Neural crest cell (in vitro differentiated cells): ENCODE data around the gene TOP2A. TPM values are rescaled to one million over a fixed set of nuclear protein-coding genes. Genes with fewer than 3 reads are reported as not detected.

Experiments
- DNase-seq: peaks from one replicate; pipeline ENCODE4 v3.0.0; 2021; ENCODE audit warnings: low read depth, mixed read lengths, low spot score
- H3K27ac Mint-ChIP-seq: one replicate; pipeline ENCODE4 v1.8.0; 2021; ENCODE audit warnings: mild to moderate bottlenecking, mixed read lengths; ENCODE audit not compliant: unreplicated experiment
- H3K27me3 Mint-ChIP-seq: 2 replicates; pipeline ENCODE4 v1.8.0; 2021; ENCODE audit warnings: low read depth, mild to moderate bottlenecking, mixed read lengths
- H3K36me3 Mint-ChIP-seq: 2 replicates; pipeline ENCODE4 v1.8.0; 2021; ENCODE audit warnings: low read depth, mild to moderate bottlenecking, mixed read lengths
- H3K4me1 Mint-ChIP-seq: 2 replicates; pipeline ENCODE4 v1.8.0; 2021; ENCODE audit warnings: mixed read lengths
- H3K4me3 Mint-ChIP-seq: one replicate; pipeline ENCODE4 v1.8.0; 2021; ENCODE audit warnings: mild to moderate bottlenecking, mixed read lengths
- H3K9me3 Mint-ChIP-seq: 2 replicates; pipeline ENCODE4 v1.8.0; 2021; ENCODE audit warnings: mixed read lengths
- total RNA-seq: library from RNA; stranded (reverse); gene quantifications from 2 replicates; pipeline ENCODE4 v1.2.1, GENCODE V29; 2021
- TF ChIP-seq, protein P1 (sequence below): fragments of 200-600 bp; sonication (generic); conservative IDR thresholded peaks from 2 replicates; pipeline ENCODE4 v1.5.0; 2021; ENCODE audit warnings: antibody characterized with exemption, mild to moderate bottlenecking

Gene TOP2A
- total RNA-seq, 1 donor from 2014 or later, result 295 TPM

GRCh38 chr17:40462343-40463121 lies 44.8 kb upstream of the TOP2A start:
- Mint-ChIP-seq H3K4me1 (peaks cover 41% of the 10 kb centered on the region), H3K36me3 (no peaks in the 10 kb centered on the region), H3K9me3 (no peaks in the 10 kb centered on the region), H3K27me3 (no peaks in the 10 kb centered on the region), H3K4me3 (no peak overlapping the region), H3K27ac (peak overlapping the region; percentile 35)
- TF ChIP-seq, protein P1, sequence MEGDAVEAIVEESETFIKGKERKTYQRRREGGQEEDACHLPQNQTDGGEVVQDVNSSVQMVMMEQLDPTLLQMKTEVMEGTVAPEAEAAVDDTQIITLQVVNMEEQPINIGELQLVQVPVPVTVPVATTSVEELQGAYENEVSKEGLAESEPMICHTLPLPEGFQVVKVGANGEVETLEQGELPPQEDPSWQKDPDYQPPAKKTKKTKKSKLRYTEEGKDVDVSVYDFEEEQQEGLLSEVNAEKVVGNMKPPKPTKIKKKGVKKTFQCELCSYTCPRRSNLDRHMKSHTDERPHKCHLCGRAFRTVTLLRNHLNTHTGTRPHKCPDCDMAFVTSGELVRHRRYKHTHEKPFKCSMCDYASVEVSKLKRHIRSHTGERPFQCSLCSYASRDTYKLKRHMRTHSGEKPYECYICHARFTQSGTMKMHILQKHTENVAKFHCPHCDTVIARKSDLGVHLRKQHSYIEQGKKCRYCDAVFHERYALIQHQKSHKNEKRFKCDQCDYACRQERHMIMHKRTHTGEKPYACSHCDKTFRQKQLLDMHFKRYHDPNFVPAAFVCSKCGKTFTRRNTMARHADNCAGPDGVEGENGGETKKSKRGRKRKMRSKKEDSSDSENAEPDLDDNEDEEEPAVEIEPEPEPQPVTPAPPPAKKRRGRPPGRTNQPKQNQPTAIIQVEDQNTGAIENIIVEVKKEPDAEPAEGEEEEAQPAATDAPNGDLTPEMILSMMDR, result no peak
- no peak for DNase-seq

DNA sequence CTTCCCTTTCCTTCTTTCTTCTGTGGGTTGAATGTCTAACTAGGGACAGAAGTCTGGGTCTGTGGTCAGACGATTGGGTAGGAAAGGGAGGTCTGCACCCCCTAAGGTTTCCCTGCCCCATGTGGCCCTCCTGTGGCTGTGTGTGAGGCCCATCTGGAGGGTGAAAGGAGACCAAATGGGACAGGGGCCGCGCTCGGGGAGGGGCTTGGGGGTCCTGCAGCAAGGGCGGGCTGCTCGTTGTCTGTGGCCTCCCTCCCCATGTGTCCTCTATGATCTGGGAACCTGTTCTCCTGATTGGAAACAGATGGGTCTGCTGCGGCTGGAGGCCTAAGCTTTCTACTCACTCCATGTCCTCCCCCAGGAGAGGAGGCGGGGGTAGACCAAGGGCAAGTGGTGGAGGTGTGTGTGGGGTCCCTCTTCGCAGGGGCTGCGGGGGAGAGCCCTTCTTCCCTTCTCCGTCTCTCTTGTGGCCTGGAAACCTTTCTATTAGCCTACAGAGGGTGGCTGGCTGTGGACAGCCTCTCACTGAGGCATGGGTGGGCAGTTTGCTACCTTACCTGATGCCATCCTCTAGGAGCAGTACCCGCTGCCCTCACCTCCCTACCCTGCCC lies 44.1 kb upstream of the TOP2A start:
- Mint-ChIP-seq H3K36me3 (no peaks in the 10 kb centered on the region), H3K27me3 (no peaks in the 10 kb centered on the region), H3K4me3 (no peak overlapping the region), H3K27ac (peak overlapping the region; percentile 43), H3K9me3 (no peaks in the 10 kb centered on the region), H3K4me1 (peaks cover 41% of the 10 kb centered on the region)
- TF ChIP-seq, protein P1, result no peak
- DNase-seq, result no peak

DNA sequence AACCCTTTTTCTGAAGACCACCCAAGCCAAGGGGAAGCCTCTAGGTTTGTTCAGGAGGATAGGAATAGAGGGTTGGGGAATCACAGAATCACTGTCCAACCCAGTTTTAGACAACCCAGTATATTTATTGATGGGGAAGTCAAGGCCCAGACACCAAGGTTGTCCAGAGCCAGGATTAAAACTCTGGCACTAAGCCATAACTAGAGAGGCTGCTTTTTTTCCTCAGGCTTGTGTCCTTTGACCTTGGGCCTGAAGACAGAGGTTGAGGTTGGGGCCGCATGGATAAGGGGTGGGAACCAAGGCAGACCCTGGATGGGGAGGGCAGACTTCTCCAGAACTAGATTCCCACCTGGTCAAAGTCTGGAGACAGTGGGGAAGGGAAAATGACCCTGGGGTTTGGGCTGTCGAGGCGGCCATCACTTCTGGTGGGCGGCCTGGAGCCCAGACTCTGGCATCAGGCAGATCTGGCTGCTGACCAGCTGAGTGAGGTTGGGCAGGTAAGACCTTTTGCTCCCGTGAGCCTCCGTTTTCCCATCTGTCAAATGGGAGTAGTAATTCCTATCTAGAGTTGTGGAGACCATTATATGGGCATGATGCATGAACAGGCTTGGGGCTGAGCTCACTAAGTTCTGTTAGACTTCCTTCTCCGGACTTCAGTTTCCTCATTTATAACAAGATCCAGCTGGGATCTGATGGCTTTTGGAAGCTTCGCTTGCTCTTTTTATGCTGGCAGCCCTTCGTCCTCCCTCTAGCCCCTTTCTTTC lies 43.5 kb upstream of the TOP2A start:
- Mint-ChIP-seq H3K27me3 (no peaks in the 10 kb centered on the region), H3K27ac (no peak overlapping the region), H3K4me3 (no peak overlapping the region)

GRCh38 chr17:40460604-40460967 lies 42.9 kb upstream of the TOP2A start:
- DNase-seq, result no peak
- Mint-ChIP-seq H3K4me1 (peaks cover 41% of the 10 kb centered on the region), H3K27me3 (no peaks in the 10 kb centered on the region), H3K4me3 (no peak overlapping the region), H3K9me3 (no peaks in the 10 kb centered on the region), H3K27ac (no peak overlapping the region), H3K36me3 (peaks cover 3% of the 10 kb centered on the region)
- TF ChIP-seq, protein P1, result no peak

More for the DNA sequence above, 43.5 kb upstream of the TOP2A start:
- Mint-ChIP-seq H3K9me3 (no peaks in the 10 kb centered on the region), H3K4me1 (peaks cover 41% of the 10 kb centered on the region), H3K36me3 (no peaks in the 10 kb centered on the region)
- no peak for DNase-seq
- TF ChIP-seq, protein P1, result no peak

DNA sequence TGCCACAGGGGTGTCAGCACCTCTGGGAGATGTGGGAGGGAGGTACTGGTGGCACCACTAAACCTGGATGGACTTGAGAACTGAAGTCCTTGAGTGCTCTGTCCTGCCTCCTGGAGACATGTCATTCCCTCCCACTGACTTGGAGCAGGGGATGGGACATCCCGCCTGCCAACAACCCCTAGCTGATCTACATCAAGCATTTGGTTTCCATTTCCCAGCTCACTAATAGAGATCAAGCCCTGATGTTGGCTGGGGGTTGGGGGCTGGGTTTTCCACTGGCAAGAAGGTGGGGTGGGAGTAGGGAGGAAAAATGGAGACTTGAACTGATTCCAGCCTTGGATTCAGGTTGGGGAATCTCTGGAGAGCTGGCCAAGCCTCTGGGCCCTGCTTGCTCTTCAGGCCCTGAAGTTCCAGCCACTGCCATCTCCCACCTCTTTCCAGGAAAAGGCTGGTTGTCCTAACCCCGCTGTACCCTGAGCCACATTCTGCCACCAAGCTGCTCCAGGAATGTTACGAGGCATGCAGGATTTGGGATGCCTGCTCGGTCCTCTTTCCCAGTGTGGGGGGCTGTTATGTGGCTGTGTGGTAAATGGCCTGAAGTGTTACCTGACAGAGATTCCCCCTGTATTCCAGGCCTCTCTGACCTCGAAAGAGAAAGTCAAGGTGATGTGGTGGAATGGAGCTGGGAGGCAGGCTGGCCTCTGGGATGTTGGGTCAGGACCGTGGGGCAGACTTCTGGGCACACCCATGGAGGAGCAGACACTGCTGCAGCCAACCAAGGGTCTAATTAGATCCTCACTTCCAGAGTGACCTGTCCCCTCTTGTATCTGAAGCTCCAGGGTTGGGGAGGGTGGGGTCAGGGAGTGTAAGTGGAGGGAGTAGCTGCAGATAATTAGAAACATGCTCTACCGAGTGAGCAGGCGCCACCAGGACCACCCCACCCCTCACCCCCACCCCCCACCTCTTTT lies 42.2 kb upstream of the TOP2A start:
- Mint-ChIP-seq H3K36me3 (peaks cover 3% of the 10 kb centered on the region), H3K4me3 (no peak overlapping the region), H3K27me3 (no peaks in the 10 kb centered on the region), H3K27ac (no peak overlapping the region), H3K9me3 (no peaks in the 10 kb centered on the region), H3K4me1 (peaks cover 40% of the 10 kb centered on the region)
- no peak for DNase-seq
- TF ChIP-seq, protein P1, result no peak
